Breast epithelium (tissue), 3 donors: ENCODE data around the gene ISYNA1.

Experiments
- POLR2AphosphoS5 ChIP-seq, 3 donors: sonication (generic); formaldehyde crosslinking; IDR thresholded peaks; one replicate each; pipeline ENCODE4 v1.6.1; 2017; ENCODE audit warnings: antibody characterized with exemption in 3 of 3
- TF ChIP-seq, protein P1 (sequence below), 3 donors: fragments of 450-650 bp; IDR thresholded peaks; one replicate each; pipeline ENCODE4 v1.5.1; 2016 to 2017; ENCODE audit warnings: antibody characterized with exemption in 3 of 3, mild to moderate bottlenecking in 3 of 3, moderate library complexity in 3 of 3

DNA sequence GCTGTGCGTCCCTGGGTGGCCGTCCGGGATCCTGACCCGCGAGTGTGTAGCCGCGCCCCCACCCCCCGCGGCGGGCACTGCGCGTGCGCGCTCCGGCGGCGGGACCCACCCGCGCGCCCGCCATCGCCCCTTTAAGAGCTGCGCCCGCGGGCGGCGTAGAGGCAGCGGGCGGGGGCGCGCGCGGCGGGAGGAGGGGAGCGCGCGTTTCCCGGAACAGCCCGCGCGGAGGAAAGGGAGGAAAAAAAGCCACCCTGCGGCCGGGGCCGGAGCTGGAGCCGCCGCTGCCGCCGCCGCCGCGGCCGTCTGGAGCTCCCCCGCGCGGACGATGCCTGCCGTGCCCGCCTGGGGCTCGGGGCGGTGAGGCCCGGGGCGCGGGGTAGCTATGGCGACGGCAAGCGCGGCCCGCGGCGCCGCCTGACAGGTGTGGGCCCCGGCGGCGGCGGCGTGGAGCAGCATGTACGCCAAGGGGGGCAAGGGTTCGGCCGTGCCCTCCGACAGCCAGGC, 18.7 kb downstream of the ISYNA1 start, which contains the start of gene SSBP4:
- TF ChIP-seq, protein P1, sequence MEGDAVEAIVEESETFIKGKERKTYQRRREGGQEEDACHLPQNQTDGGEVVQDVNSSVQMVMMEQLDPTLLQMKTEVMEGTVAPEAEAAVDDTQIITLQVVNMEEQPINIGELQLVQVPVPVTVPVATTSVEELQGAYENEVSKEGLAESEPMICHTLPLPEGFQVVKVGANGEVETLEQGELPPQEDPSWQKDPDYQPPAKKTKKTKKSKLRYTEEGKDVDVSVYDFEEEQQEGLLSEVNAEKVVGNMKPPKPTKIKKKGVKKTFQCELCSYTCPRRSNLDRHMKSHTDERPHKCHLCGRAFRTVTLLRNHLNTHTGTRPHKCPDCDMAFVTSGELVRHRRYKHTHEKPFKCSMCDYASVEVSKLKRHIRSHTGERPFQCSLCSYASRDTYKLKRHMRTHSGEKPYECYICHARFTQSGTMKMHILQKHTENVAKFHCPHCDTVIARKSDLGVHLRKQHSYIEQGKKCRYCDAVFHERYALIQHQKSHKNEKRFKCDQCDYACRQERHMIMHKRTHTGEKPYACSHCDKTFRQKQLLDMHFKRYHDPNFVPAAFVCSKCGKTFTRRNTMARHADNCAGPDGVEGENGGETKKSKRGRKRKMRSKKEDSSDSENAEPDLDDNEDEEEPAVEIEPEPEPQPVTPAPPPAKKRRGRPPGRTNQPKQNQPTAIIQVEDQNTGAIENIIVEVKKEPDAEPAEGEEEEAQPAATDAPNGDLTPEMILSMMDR (IDR thresholded peaks at IDR 0.05) = peak in 1 of 3 donors; percentile 70
- no peak for TF ChIP-seq POLR2AphosphoS5 (IDR thresholded peaks at IDR 0.05)
